ENCODE results near the gene NEK9. TPM values are rescaled to one million over a fixed set of nuclear protein-coding genes. Genes with fewer than 3 reads are reported as not detected.
A peak's percentile ranks its signal among the peaks of the same experiment; 100 is the strongest.

The NEK9 gene
- total RNA-seq, 1 donor from 2014 or later = 25.9 TPM

DNA sequence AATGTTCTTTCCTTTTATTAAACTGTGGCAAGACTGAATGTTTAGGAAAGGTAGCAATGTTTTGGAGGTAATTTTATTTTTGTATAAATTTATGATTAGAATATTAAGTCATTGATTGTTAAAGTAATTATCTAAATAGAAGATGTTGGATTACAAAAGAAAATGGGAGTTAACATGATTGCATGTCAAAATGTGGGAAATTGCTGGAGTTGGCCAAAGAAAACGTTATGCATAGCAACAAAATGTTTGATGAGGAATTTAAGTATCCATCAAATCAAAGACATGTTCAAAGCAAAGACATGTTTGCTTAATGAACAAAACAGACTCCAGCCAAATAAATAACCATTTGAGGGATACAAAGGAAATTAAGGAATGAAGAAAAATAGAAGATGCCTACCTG lies 72.4 kb downstream of the NEK9 start:
- H3F3A ChIP-seq (ENCODE audit: low read depth) = peaks cover 27% of the 10 kb centered on the region
- H3K4me1 Mint-ChIP-seq = peaks cover 12% of the 10 kb centered on the region
- H3K9me3 ChIP-seq (ENCODE audit: low read depth) = no peaks in the 10 kb centered on the region
- no peak overlapping the region for H3K27ac Mint-ChIP-seq
- H3K4me3 Mint-ChIP-seq = no peak overlapping the region
- peaks cover 5% of the 10 kb centered on the region for H3K27me3 Mint-ChIP-seq (ENCODE audit: insufficient read depth, low read depth)
- H3K27me3 ChIP-seq = no peaks in the 10 kb centered on the region
- peaks cover 10% of the 10 kb centered on the region for H3K4me1 ChIP-seq
- no peak for DNase-seq (ENCODE audit: low spot score)
- no peaks in the 10 kb centered on the region for H4K20me1 ChIP-seq (ENCODE audit: low read depth)
- no peak overlapping the region for H3K4me2 ChIP-seq
- H3K79me2 ChIP-seq (ENCODE audit: low read depth) = peaks cover 20% of the 10 kb centered on the region
- peaks cover 1% of the 10 kb centered on the region for H3K36me3 ChIP-seq
- H3K27ac ChIP-seq = no peak overlapping the region
- no peak overlapping the region for H3K9ac ChIP-seq
- no peak overlapping the region for H2AFZ ChIP-seq (replicated peaks)
- TF ChIP-seq EZH2phosphoT487 (IDR thresholded peaks at IDR 0.05) = no peak
- TF ChIP-seq, protein P1, sequence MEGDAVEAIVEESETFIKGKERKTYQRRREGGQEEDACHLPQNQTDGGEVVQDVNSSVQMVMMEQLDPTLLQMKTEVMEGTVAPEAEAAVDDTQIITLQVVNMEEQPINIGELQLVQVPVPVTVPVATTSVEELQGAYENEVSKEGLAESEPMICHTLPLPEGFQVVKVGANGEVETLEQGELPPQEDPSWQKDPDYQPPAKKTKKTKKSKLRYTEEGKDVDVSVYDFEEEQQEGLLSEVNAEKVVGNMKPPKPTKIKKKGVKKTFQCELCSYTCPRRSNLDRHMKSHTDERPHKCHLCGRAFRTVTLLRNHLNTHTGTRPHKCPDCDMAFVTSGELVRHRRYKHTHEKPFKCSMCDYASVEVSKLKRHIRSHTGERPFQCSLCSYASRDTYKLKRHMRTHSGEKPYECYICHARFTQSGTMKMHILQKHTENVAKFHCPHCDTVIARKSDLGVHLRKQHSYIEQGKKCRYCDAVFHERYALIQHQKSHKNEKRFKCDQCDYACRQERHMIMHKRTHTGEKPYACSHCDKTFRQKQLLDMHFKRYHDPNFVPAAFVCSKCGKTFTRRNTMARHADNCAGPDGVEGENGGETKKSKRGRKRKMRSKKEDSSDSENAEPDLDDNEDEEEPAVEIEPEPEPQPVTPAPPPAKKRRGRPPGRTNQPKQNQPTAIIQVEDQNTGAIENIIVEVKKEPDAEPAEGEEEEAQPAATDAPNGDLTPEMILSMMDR (IDR thresholded peaks at IDR 0.05) = no peak
- TF ChIP-seq EZH2 (IDR thresholded peaks at IDR 0.05) = no peak
- peaks cover 7% of the 10 kb centered on the region for H3K9me3 Mint-ChIP-seq
- H3K4me3 ChIP-seq = no peak overlapping the region
- peaks cover 28% of the 10 kb centered on the region for H3K36me3 Mint-ChIP-seq

DNA sequence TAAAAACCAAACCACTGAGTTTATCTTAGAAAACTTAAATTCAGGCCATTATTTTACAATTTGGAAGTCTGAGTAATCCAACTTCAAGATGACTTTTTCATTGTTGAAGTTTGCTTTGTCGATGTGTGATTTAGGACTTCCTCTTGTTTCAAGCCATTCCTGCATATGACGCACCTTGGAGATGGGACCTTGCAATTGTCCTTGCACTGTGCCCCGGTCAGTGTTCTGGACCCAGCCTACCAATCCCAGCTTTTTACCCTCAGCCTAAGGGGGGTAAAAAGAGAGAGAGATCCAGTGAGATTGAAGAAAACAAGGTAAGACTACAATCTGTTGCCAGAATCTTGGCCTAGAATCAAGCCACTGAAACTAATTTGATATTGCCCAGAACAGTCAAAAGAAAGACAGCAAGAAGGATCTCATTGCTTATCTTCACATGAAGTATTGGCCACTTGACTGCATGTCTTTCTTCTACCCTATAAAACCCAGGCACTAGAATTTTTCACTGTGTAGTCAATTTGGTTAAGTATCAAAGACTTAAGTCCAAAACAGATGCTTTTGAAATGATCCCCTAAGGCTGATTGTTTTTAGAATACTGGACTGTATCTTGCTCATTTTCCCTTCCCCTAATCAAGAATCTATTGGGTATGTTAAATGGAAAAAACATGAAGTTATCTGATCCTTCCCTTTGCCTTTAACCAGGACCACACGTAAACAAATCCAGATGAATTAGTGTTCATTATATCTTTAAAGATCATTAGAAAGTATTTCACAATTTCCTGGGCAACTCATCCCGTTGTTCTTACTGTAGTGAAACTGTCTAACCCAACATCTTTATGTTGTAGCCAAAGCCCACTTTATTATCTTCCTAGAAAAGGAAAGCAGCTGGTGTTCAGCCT lies 73.2 kb downstream of the NEK9 start:
- Histone ChIP-seq H3K27me3 (no peaks in the 10 kb centered on the region), H3K79me2 (ENCODE audit: low read depth) (peaks cover 20% of the 10 kb centered on the region), H3K36me3 (no peaks in the 10 kb centered on the region), H4K20me1 (ENCODE audit: low read depth) (no peaks in the 10 kb centered on the region), H3F3A (ENCODE audit: low read depth) (peaks cover 27% of the 10 kb centered on the region), H3K27ac (no peak overlapping the region), H2AFZ (replicated peaks) (no peak overlapping the region), H3K4me1 (peaks cover 10% of the 10 kb centered on the region), H3K4me3 (no peak overlapping the region), H3K4me2 (no peak overlapping the region), H3K9ac (no peak overlapping the region), H3K9me3 (ENCODE audit: low read depth) (no peaks in the 10 kb centered on the region)
- Mint-ChIP-seq H3K36me3 (peaks cover 29% of the 10 kb centered on the region), H3K4me1 (peaks cover 12% of the 10 kb centered on the region), H3K4me3 (no peak overlapping the region), H3K27ac (no peak overlapping the region), H3K9me3 (peaks cover 5% of the 10 kb centered on the region), H3K27me3 (ENCODE audit: insufficient read depth, low read depth) (peaks cover 5% of the 10 kb centered on the region)
- TF ChIP-seq EZH2 (IDR thresholded peaks at IDR 0.05) (no peak), EZH2phosphoT487 (IDR thresholded peaks at IDR 0.05) (no peak)
- TF ChIP-seq, protein P1 (IDR thresholded peaks at IDR 0.05) = no peak
- DNase-seq (ENCODE audit: low spot score) = no peak

DNA sequence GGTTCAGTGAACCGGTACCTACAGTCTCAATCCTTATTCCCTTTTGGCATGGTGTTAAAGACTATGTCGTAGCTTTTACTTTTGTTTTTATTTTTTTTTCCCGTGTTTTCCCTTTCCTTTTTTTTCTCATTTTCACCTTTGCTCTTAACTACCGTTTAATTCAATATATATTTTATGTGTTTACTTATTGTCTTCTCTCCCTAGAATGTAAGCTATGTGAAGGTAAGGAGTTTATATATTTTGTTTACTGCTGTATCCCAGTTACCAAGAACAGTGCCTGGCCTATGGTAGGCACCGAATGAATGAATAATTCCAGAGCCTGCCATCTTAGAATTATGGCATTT lies 75.3 kb downstream of the NEK9 start:
- Histone ChIP-seq H4K20me1 (ENCODE audit: low read depth) (no peaks in the 10 kb centered on the region), H3K4me1 (peaks cover 10% of the 10 kb centered on the region), H3K9me3 (ENCODE audit: low read depth) (no peaks in the 10 kb centered on the region), H3K27me3 (no peaks in the 10 kb centered on the region), H2AFZ (replicated peaks) (peak overlapping the region; percentile 92), H3K27ac (no peak overlapping the region), H3K9ac (no peak overlapping the region), H3F3A (ENCODE audit: low read depth) (peaks cover 27% of the 10 kb centered on the region), H3K36me3 (no peaks in the 10 kb centered on the region), H3K4me2 (peak overlapping the region; percentile 86), H3K4me3 (peak overlapping the region; percentile 51), H3K79me2 (ENCODE audit: low read depth) (peaks cover 14% of the 10 kb centered on the region)
- peaks cover 12% of the 10 kb centered on the region for H3K4me1 Mint-ChIP-seq
- no peak for DNase-seq (ENCODE audit: low spot score)
- H3K4me3 Mint-ChIP-seq = peak overlapping the region; percentile 91
- TF ChIP-seq EZH2phosphoT487 (IDR thresholded peaks at IDR 0.05) (no peak), EZH2 (IDR thresholded peaks at IDR 0.05) (no peak)
- TF ChIP-seq, protein P1 (IDR thresholded peaks at IDR 0.05) = no peak
- peak overlapping the region; percentile 80 for H3K27ac Mint-ChIP-seq
- peaks cover 5% of the 10 kb centered on the region for H3K27me3 Mint-ChIP-seq (ENCODE audit: insufficient read depth, low read depth)
- peaks cover 7% of the 10 kb centered on the region for H3K9me3 Mint-ChIP-seq
- peaks cover 32% of the 10 kb centered on the region for H3K36me3 Mint-ChIP-seq

Measured in neural progenitor cell (in vitro differentiated cells).